Measurements from ENCODE around the gene MRGPRX2.

DNA sequence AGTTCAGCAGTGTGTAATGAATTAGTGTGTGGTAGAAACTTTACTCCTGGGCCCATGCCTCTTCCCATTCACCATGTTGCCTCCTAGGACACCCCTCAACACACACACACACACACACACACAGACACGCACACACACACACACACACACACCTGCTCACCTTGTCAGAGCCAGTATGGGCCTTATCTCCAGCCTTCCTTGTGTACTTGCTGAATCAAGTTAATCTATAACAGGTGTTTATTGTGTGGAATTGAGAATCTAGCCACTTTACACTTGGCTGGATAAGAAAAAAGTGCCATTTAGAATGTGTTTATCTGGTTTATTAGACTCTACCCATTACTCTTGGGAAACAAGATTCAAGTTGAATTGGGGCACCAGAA, 42.0 kb upstream of the MRGPRX2 start:
- no peak for TF ChIP-seq EZH2 (IDR thresholded peaks at IDR 0.05; ENCODE audit: insufficient read depth, low read length)
- TF ChIP-seq, protein P1, sequence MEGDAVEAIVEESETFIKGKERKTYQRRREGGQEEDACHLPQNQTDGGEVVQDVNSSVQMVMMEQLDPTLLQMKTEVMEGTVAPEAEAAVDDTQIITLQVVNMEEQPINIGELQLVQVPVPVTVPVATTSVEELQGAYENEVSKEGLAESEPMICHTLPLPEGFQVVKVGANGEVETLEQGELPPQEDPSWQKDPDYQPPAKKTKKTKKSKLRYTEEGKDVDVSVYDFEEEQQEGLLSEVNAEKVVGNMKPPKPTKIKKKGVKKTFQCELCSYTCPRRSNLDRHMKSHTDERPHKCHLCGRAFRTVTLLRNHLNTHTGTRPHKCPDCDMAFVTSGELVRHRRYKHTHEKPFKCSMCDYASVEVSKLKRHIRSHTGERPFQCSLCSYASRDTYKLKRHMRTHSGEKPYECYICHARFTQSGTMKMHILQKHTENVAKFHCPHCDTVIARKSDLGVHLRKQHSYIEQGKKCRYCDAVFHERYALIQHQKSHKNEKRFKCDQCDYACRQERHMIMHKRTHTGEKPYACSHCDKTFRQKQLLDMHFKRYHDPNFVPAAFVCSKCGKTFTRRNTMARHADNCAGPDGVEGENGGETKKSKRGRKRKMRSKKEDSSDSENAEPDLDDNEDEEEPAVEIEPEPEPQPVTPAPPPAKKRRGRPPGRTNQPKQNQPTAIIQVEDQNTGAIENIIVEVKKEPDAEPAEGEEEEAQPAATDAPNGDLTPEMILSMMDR (IDR thresholded peaks at IDR 0.05; ENCODE audit: insufficient read depth, low read depth, low read length), result no peak

Data from astrocyte (in vitro differentiated cells and primary cell).